ENCODE data around the gene DAB2IP. TPM values are rescaled to one million over a fixed set of nuclear protein-coding genes. Genes with fewer than 3 reads are reported as not detected.

Gene DAB2IP
- total and polyA plus RNA-seq, 4 donors = 2.3 to 13.1 (median 5.4) TPM

DNA sequence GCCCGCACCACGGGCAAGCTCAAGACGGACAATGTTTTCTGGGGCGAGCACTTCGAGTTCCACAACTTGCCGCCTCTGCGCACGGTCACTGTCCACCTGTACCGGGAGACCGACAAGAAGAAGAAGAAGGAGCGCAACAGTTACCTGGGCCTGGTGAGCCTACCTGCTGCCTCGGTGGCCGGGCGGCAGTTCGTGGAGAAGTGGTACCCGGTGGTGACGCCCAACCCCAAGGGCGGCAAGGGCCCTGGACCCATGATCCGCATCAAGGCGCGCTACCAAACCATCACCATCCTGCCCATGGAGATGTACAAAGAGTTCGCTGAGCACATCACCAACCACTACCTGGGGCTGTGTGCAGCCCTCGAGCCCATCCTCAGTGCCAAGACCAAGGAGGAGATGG lies 108.6 kb downstream of the DAB2IP start:
- Histone ChIP-seq H3K4me3 (ENCODE audit: low read depth in 1 of 3, low read length in 3 of 3) (no peak overlapping the region), H3K27me3 (ENCODE audit: control insufficient read depth in 4 of 4, insufficient read depth in 4 of 4, low read length in 3 of 4) (no peaks in the 10 kb centered on the region), H3K4me1 (ENCODE audit: control insufficient read depth in 4 of 4, insufficient read depth in 4 of 4, low read length in 3 of 4) (peaks cover 0 to 3% (median 0%) of the 10 kb centered on the region in 4 donors), H3K9me3 (ENCODE audit: control insufficient read depth in 4 of 4, low read length in 3 of 4) (no peaks in the 10 kb centered on the region), H3K36me3 (ENCODE audit: control insufficient read depth in 4 of 4, insufficient read depth in 3 of 4, low read depth in 1 of 4, low read length in 3 of 4) (peaks cover 6 to 32% (median 9%) of the 10 kb centered on the region in 4 donors), H3K9ac (ENCODE audit: low read depth in 1 of 2, low read length in 2 of 2) (no peak overlapping the region), H3K27ac (ENCODE audit: low read depth in 1 of 2, low read length in 2 of 2) (no peak overlapping the region)
- DNase-seq (ENCODE audit: low spot score) = no peak
- 97% methylated on average over 23 of the region's 23 CpGs for WGBS
- TF ChIP-seq YY1 (IDR thresholded peaks at IDR 0.05) = no peak
- TF ChIP-seq RAD21 (IDR thresholded peaks at IDR 0.05) = no peak
- TF ChIP-seq, protein P1, sequence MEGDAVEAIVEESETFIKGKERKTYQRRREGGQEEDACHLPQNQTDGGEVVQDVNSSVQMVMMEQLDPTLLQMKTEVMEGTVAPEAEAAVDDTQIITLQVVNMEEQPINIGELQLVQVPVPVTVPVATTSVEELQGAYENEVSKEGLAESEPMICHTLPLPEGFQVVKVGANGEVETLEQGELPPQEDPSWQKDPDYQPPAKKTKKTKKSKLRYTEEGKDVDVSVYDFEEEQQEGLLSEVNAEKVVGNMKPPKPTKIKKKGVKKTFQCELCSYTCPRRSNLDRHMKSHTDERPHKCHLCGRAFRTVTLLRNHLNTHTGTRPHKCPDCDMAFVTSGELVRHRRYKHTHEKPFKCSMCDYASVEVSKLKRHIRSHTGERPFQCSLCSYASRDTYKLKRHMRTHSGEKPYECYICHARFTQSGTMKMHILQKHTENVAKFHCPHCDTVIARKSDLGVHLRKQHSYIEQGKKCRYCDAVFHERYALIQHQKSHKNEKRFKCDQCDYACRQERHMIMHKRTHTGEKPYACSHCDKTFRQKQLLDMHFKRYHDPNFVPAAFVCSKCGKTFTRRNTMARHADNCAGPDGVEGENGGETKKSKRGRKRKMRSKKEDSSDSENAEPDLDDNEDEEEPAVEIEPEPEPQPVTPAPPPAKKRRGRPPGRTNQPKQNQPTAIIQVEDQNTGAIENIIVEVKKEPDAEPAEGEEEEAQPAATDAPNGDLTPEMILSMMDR (IDR thresholded peaks at IDR 0.05; ENCODE audit: low read depth, low read length, missing input control) = no peak
- TF ChIP-seq, protein P2, sequence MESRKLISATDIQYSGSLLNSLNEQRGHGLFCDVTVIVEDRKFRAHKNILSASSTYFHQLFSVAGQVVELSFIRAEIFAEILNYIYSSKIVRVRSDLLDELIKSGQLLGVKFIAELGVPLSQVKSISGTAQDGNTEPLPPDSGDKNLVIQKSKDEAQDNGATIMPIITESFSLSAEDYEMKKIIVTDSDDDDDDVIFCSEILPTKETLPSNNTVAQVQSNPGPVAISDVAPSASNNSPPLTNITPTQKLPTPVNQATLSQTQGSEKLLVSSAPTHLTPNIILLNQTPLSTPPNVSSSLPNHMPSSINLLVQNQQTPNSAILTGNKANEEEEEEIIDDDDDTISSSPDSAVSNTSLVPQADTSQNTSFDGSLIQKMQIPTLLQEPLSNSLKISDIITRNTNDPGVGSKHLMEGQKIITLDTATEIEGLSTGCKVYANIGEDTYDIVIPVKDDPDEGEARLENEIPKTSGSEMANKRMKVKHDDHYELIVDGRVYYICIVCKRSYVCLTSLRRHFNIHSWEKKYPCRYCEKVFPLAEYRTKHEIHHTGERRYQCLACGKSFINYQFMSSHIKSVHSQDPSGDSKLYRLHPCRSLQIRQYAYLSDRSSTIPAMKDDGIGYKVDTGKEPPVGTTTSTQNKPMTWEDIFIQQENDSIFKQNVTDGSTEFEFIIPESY (IDR thresholded peaks at IDR 0.05) = no peak
- TF ChIP-seq FOXA1 (IDR thresholded peaks at IDR 0.05) = no peak
- no peak for TF ChIP-seq NR2F2 (IDR thresholded peaks at IDR 0.05)
- TF ChIP-seq, protein P3, sequence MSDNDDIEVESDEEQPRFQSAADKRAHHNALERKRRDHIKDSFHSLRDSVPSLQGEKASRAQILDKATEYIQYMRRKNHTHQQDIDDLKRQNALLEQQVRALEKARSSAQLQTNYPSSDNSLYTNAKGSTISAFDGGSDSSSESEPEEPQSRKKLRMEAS (IDR thresholded peaks at IDR 0.05) = no peak
- no peak for TF ChIP-seq HNF4A (conservative IDR thresholded peaks at IDR 0.05)
- TF ChIP-seq HNF4G (IDR thresholded peaks at IDR 0.05) = no peak

DNA sequence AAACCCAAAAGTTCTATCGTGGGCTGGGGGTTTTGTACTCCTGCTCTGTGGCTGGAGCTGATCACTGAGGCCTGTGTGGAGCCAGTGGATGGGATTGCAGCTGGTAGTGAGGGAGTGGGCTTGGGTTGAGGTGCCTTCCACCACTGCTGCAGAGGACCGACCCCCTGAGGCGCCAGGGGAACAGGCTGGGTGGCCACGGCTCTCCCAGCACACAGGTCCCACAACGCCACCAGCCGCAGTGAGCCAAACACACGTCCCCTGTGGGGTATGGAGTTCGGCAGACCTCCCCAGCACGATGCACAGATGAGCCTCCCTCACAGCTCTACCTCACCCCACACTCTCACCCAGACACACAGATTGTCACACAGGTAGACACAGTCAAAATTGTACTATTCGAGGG lies 109.1 kb downstream of the DAB2IP start:
- no peak for DNase-seq (ENCODE audit: low spot score)
- Histone ChIP-seq H3K36me3 (ENCODE audit: control insufficient read depth in 4 of 4, insufficient read depth in 3 of 4, low read depth in 1 of 4, low read length in 3 of 4) (peaks cover 6 to 32% (median 9%) of the 10 kb centered on the region in 4 donors), H3K4me3 (ENCODE audit: low read depth in 1 of 3, low read length in 3 of 3) (no peak overlapping the region), H3K27me3 (ENCODE audit: control insufficient read depth in 4 of 4, insufficient read depth in 4 of 4, low read length in 3 of 4) (no peaks in the 10 kb centered on the region), H3K4me1 (ENCODE audit: control insufficient read depth in 4 of 4, insufficient read depth in 4 of 4, low read length in 3 of 4) (peaks cover 0 to 3% (median 1%) of the 10 kb centered on the region in 4 donors), H3K27ac (ENCODE audit: low read depth in 1 of 2, low read length in 2 of 2) (no peak overlapping the region), H3K9me3 (ENCODE audit: control insufficient read depth in 4 of 4, low read length in 3 of 4) (no peaks in the 10 kb centered on the region), H3K9ac (ENCODE audit: low read depth in 1 of 2, low read length in 2 of 2) (no peak overlapping the region)
- WGBS = 95% methylated on average over 10 of the region's 10 CpGs
- TF ChIP-seq, protein P2 (IDR thresholded peaks at IDR 0.05) = no peak
- TF ChIP-seq HNF4G (IDR thresholded peaks at IDR 0.05) = no peak
- TF ChIP-seq, protein P3 (IDR thresholded peaks at IDR 0.05) = no peak
- TF ChIP-seq EGR1 (IDR thresholded peaks at IDR 0.05; ENCODE audit: low read depth in 2 of 2) = no peak
- TF ChIP-seq SP1 (IDR thresholded peaks at IDR 0.05) = no peak
- no peak for TF ChIP-seq RXRA (IDR thresholded peaks at IDR 0.05)
- no peak for TF ChIP-seq NR2F2 (IDR thresholded peaks at IDR 0.05)
- TF ChIP-seq FOXA1 (IDR thresholded peaks at IDR 0.05) = no peak
- TF ChIP-seq JUND (IDR thresholded peaks at IDR 0.05) = no peak
- TF ChIP-seq HNF4A (conservative IDR thresholded peaks at IDR 0.05) = no peak
- TF ChIP-seq, protein P4, sequence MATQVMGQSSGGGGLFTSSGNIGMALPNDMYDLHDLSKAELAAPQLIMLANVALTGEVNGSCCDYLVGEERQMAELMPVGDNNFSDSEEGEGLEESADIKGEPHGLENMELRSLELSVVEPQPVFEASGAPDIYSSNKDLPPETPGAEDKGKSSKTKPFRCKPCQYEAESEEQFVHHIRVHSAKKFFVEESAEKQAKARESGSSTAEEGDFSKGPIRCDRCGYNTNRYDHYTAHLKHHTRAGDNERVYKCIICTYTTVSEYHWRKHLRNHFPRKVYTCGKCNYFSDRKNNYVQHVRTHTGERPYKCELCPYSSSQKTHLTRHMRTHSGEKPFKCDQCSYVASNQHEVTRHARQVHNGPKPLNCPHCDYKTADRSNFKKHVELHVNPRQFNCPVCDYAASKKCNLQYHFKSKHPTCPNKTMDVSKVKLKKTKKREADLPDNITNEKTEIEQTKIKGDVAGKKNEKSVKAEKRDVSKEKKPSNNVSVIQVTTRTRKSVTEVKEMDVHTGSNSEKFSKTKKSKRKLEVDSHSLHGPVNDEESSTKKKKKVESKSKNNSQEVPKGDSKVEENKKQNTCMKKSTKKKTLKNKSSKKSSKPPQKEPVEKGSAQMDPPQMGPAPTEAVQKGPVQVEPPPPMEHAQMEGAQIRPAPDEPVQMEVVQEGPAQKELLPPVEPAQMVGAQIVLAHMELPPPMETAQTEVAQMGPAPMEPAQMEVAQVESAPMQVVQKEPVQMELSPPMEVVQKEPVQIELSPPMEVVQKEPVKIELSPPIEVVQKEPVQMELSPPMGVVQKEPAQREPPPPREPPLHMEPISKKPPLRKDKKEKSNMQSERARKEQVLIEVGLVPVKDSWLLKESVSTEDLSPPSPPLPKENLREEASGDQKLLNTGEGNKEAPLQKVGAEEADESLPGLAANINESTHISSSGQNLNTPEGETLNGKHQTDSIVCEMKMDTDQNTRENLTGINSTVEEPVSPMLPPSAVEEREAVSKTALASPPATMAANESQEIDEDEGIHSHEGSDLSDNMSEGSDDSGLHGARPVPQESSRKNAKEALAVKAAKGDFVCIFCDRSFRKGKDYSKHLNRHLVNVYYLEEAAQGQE (IDR thresholded peaks at IDR 0.05) = no peak
- TF ChIP-seq RAD21 (IDR thresholded peaks at IDR 0.05) = no peak
- TF ChIP-seq FOXA2 (IDR thresholded peaks at IDR 0.05) = no peak
- no peak for TF ChIP-seq GABPA (IDR thresholded peaks at IDR 0.05 in 1 of 2, conservative IDR thresholded peaks at IDR 0.05 in 1 of 2)
- TF ChIP-seq, protein P5, sequence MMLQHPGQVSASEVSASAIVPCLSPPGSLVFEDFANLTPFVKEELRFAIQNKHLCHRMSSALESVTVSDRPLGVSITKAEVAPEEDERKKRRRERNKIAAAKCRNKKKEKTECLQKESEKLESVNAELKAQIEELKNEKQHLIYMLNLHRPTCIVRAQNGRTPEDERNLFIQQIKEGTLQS (IDR thresholded peaks at IDR 0.05) = no peak
- TF ChIP-seq TAF1 (conservative IDR thresholded peaks at IDR 0.05) = no peak
- TF ChIP-seq YY1 (IDR thresholded peaks at IDR 0.05) = no peak
- TF ChIP-seq, protein P1 (IDR thresholded peaks at IDR 0.05; ENCODE audit: low read depth, low read length, missing input control) = no peak

All from liver (tissue), 9 donors.